Vagina (tissue), 2 donors: ENCODE results near the gene TMEM259. TPM values are rescaled to one million over a fixed set of nuclear protein-coding genes. Genes with fewer than 3 reads are reported as not detected.

ENCODE experiments used
- DNase-seq, 2 donors: peaks; one replicate each; pipeline ENCODE4 v3.0.0-alpha.2; 2017; ENCODE audit errors: extremely low spot score in 2 of 2
- H3K27ac ChIP-seq: fragments of 200-600 bp; sonication (generic); one replicate; pipeline ENCODE4 v1.5.1; 2019
- H3K27me3 ChIP-seq: fragments of 200-600 bp; sonication (generic); one replicate; pipeline ENCODE4 v1.5.1; 2019
- H3K36me3 ChIP-seq, 2 donors: fragments of 200-600 bp; sonication (generic); one replicate each; pipeline ENCODE4 v1.5.1; 2017 to 2019
- H3K4me1 ChIP-seq: fragments of 200-600 bp; sonication (generic); one replicate; pipeline ENCODE4 v1.5.1; 2019
- H3K4me3 ChIP-seq, 2 donors: fragments of 200-600 bp; sonication (generic); 1 replicate in 1 of 2; 2 replicates in 1 of 2; pipeline ENCODE4 v1.5.1; 2016 to 2019
- H3K9me3 ChIP-seq: fragments of 200-600 bp; sonication (generic); one replicate; pipeline ENCODE4 v1.5.1; 2019
- CTCF ChIP-seq, 3 experiments: fragments of 450-650 bp in 2 of 3; fragments of 200-600 bp in 1 of 3; sonication (generic) in 1 of 3; IDR thresholded peaks; one replicate each; pipeline ENCODE4 v1.5.1; 2017 to 2019; ENCODE audit warnings: antibody characterized with exemption in 3 of 3, mild to moderate bottlenecking in 2 of 3, moderate library complexity in 2 of 3
- POLR2A ChIP-seq, 2 donors: fragments of 450-650 bp; IDR thresholded peaks; one replicate each; pipeline ENCODE4 v1.6.1; 2017; ENCODE audit warnings: antibody characterized with exemption in 2 of 2, mild to moderate bottlenecking in 2 of 2, moderate library complexity in 2 of 2
- POLR2AphosphoS5 ChIP-seq, 2 donors: sonication (generic); formaldehyde crosslinking; IDR thresholded peaks; one replicate each; pipeline ENCODE4 v1.9.0; 2017; ENCODE audit warnings: antibody characterized with exemption in 2 of 2, mild to moderate bottlenecking in 2 of 2, low read depth in 1 of 2; ENCODE audit not compliant: insufficient read depth in 1 of 2
- intact Hi-C: fragments of 100-400 bp; cut with DNase I; formaldehyde crosslinking; loops from one replicate; pipeline ENCODE4 v1.15.1; 2023
- total RNA-seq: library from RNA; depleted of rRNA; stranded (reverse); fragments of >200 nt; gene quantifications from one replicate; pipeline ENCODE4 v1.2.3, GENCODE V29; 2016

TMEM259 gene
- total RNA-seq, 1 donor from 2014 or later = 130 TPM

- H3K4me3 ChIP-seq = no peak overlapping the region
- TF ChIP-seq POLR2A (IDR thresholded peaks at IDR 0.05) (no peak), POLR2AphosphoS5 (IDR thresholded peaks at IDR 0.05; ENCODE audit: insufficient read depth in 1 of 2, low read depth in 1 of 2) (no peak), CTCF (IDR thresholded peaks at IDR 0.05) (no peak)
- H3K36me3 ChIP-seq = peaks cover 0 to 36% of the 10 kb centered on the region in 2 donors
- peaks cover 15% of the 10 kb centered on the region for H3K4me1 ChIP-seq
- no peaks in the 10 kb centered on the region for H3K9me3 ChIP-seq
- intact Hi-C loops = loop anchor here (5.0 kb wide), 1 partner anchor 221 kb away; no protein-coding TSS in a partner anchor
- DNase-seq = no peak
- H3K27ac ChIP-seq = no peak overlapping the region
- no peaks in the 10 kb centered on the region for H3K27me3 ChIP-seq
Measured at GRCh38 chr19:988510-988909, 32.4 kb downstream of the TMEM259 start.

- Histone ChIP-seq H3K9me3 (no peaks in the 10 kb centered on the region), H3K4me3 (no peak overlapping the region), H3K4me1 (peaks cover 19% of the 10 kb centered on the region), H3K27ac (no peak overlapping the region), H3K36me3 (peaks cover 0 to 36% of the 10 kb centered on the region in 2 donors), H3K27me3 (no peaks in the 10 kb centered on the region)
- intact Hi-C loops = loop anchor here (5.0 kb wide), 1 partner anchor 221 kb away; no protein-coding TSS in a partner anchor
- no peak for TF ChIP-seq POLR2A (IDR thresholded peaks at IDR 0.05)
- TF ChIP-seq CTCF (IDR thresholded peaks at IDR 0.05) = no peak
- TF ChIP-seq POLR2AphosphoS5 (IDR thresholded peaks at IDR 0.05; ENCODE audit: insufficient read depth in 1 of 2, low read depth in 1 of 2) = no peak
- DNase-seq = no peak
Measured at GRCh38 chr19:988081-988480, 32.8 kb downstream of the TMEM259 start.

- H3K36me3 ChIP-seq = peaks cover 0 to 28% of the 10 kb centered on the region in 2 donors
- no peaks in the 10 kb centered on the region for H3K27me3 ChIP-seq
- H3K27ac ChIP-seq = no peak overlapping the region
- no peak for TF ChIP-seq POLR2AphosphoS5 (IDR thresholded peaks at IDR 0.05; ENCODE audit: insufficient read depth in 1 of 2, low read depth in 1 of 2)
- no peak for DNase-seq
- peaks cover 22% of the 10 kb centered on the region for H3K4me1 ChIP-seq
- no peak overlapping the region for H3K4me3 ChIP-seq
- intact Hi-C loops = loop anchor here (5.0 kb wide), 1 partner anchor 219 kb away; no protein-coding TSS in a partner anchor
- H3K9me3 ChIP-seq = no peaks in the 10 kb centered on the region
Measured at GRCh38 chr19:986083-986482, 34.8 kb downstream of the TMEM259 start.

- Histone ChIP-seq H3K4me3 (peak within 1 kb of the TSS; percentile 77 to 99), H3K4me1 (peaks cover 30% of the 10 kb centered on the region), H3K27ac (peak within 1 kb of the TSS; percentile 86), H3K36me3 (peaks cover 0 to 14% of the 10 kb centered on the region in 2 donors), H3K27me3 (no peaks in the 10 kb centered on the region), H3K9me3 (no peaks in the 10 kb centered on the region)
- TF ChIP-seq POLR2A (IDR thresholded peaks at IDR 0.05) = peak in 1 of 2 donors; percentile 47
- TF ChIP-seq POLR2AphosphoS5 (IDR thresholded peaks at IDR 0.05; ENCODE audit: insufficient read depth in 1 of 2, low read depth in 1 of 2) = peak; percentile 15 to 80
- peak in 1 of 3 experiments; percentile 45 for TF ChIP-seq CTCF (IDR thresholded peaks at IDR 0.05)
- no peak for DNase-seq
- intact Hi-C loops = loop anchor here (5.0 kb wide), 1 partner anchor 122 kb away; no protein-coding TSS in a partner anchor
Measured at GRCh38 chr19:984165-984967, 36.6 kb downstream of the TMEM259 start, which contains the start of gene WDR18. Gene WDR18 (plus strand): TSS chr19:984345. CDS start chr19:984354, 9 bp downstream.

GRCh38 chr19:982567-983170 is 38.3 kb downstream of the TMEM259 start:
- peak overlapping the region; percentile 86 for H3K27ac ChIP-seq
- no peak for DNase-seq
- no peaks in the 10 kb centered on the region for H3K9me3 ChIP-seq
- H3K36me3 ChIP-seq = peaks cover 0 to 14% of the 10 kb centered on the region in 2 donors
- intact Hi-C loops = loop anchor here (1.0 to 5.0 kb wide), 2 partner anchors 60 to 120 kb away; no protein-coding TSS in a partner anchor
- peaks cover 30% of the 10 kb centered on the region for H3K4me1 ChIP-seq
- peak overlapping the region; percentile 15 to 33 for H3K4me3 ChIP-seq
- no peaks in the 10 kb centered on the region for H3K27me3 ChIP-seq
- TF ChIP-seq POLR2AphosphoS5 (IDR thresholded peaks at IDR 0.05; ENCODE audit: insufficient read depth in 1 of 2, low read depth in 1 of 2) (peak in 1 of 2 donors; percentile 13), CTCF (IDR thresholded peaks at IDR 0.05) (peak; percentile 87 to 98 (median 95)), POLR2A (IDR thresholded peaks at IDR 0.05) (no peak)
